22Rv1 (cell line): Measurements from ENCODE around the gene DSTN.

Experiments used
- CTCF ChIP-seq: fragments of 450-650 bp; IDR thresholded peaks from 2 replicates; pipeline ENCODE4 v1.5.1; 2017; ENCODE audit warnings: mild to moderate bottlenecking
- ZFX ChIP-seq: fragments of 450-650 bp; IDR thresholded peaks from 2 replicates; pipeline ENCODE4 v1.6.1; 2017; ENCODE audit warnings: antibody characterized with exemption, borderline replicate concordance

- TF ChIP-seq CTCF (no peak), ZFX (no peak)
These were observed 13.3 kb downstream of the DSTN start for GRCh38 chr20:17583126-17583525.
